ENCODE data around the gene PSMB3.

Gene PSMB3

GRCh38 chr17:38711792-38712571 is 40.6 kb upstream of the PSMB3 start:
- no peak for DNase-seq
- H4K20me1 ChIP-seq (ENCODE audit: insufficient read depth, low read length): peaks cover 30% of the 10 kb centered on the region; the same call in 1 of the 2 replicates
- H3K9me3 ChIP-seq (ENCODE audit: insufficient read depth, low read length, severe bottlenecking): no peaks in the 10 kb centered on the region
- no peak overlapping the region for H2AFZ ChIP-seq (ENCODE audit: low read depth, low read length)
- H3K27me3 ChIP-seq (ENCODE audit: insufficient read depth, low read length, poor library complexity): no peaks in the 10 kb centered on the region
- H3K36me3 ChIP-seq (ENCODE audit: insufficient read depth, low read length): peaks cover 97% of the 10 kb centered on the region
- no peak for TF ChIP-seq CTCF (IDR thresholded peaks at IDR 0.05; ENCODE audit: borderline replicate concordance, extremely low read depth, low read length, poor library complexity, severe bottlenecking)
- no peak for TF ChIP-seq EZH2 (IDR thresholded peaks at IDR 0.05; ENCODE audit: borderline replicate concordance, low read depth, low read length, severe bottlenecking)
- no peak for ATAC-seq (ENCODE audit: insufficient read depth, low read depth)
- no peak overlapping the region for H3K4me2 ChIP-seq (ENCODE audit: insufficient read depth, low read length)
- no peak overlapping the region for H3K9ac ChIP-seq (ENCODE audit: low read depth, low read length)
- peaks cover 11% of the 10 kb centered on the region for H3K4me1 ChIP-seq (ENCODE audit: insufficient read depth, low read length)
- no peak overlapping the region for H3K27ac ChIP-seq (ENCODE audit: low read length)
- H3K79me2 ChIP-seq (ENCODE audit: insufficient read depth, low read length): peaks cover 31% of the 10 kb centered on the region
- no peak overlapping the region for H3K4me3 ChIP-seq (ENCODE audit: low read depth in 1 of 2, low read length in 2 of 2)

GRCh38 chr17:38712593-38712992 is 39.9 kb upstream of the PSMB3 start:
- Histone ChIP-seq H3K27ac (ENCODE audit: low read length) (no peak overlapping the region), H3K4me2 (ENCODE audit: insufficient read depth, low read length) (no peak overlapping the region), H3K9me3 (ENCODE audit: insufficient read depth, low read length, severe bottlenecking) (no peaks in the 10 kb centered on the region), H3K79me2 (ENCODE audit: insufficient read depth, low read length) (peaks cover 25% of the 10 kb centered on the region), H4K20me1 (ENCODE audit: insufficient read depth, low read length) (peaks cover 24% of the 10 kb centered on the region; the same call in 1 of the 2 replicates), H3K4me3 (ENCODE audit: low read depth in 1 of 2, low read length in 2 of 2) (no peak overlapping the region), H2AFZ (ENCODE audit: low read depth, low read length) (no peak overlapping the region), H3K27me3 (ENCODE audit: insufficient read depth, low read length, poor library complexity) (no peaks in the 10 kb centered on the region), H3K36me3 (ENCODE audit: insufficient read depth, low read length) (peaks cover 97% of the 10 kb centered on the region), H3K9ac (ENCODE audit: low read depth, low read length) (no peak overlapping the region), H3K4me1 (ENCODE audit: insufficient read depth, low read length) (peaks cover 4% of the 10 kb centered on the region)
- TF ChIP-seq CTCF (IDR thresholded peaks at IDR 0.05; ENCODE audit: borderline replicate concordance, extremely low read depth, low read length, poor library complexity, severe bottlenecking) (no peak), EZH2 (IDR thresholded peaks at IDR 0.05; ENCODE audit: borderline replicate concordance, low read depth, low read length, severe bottlenecking) (no peak)
- no peak for DNase-seq
- no peak for ATAC-seq (ENCODE audit: insufficient read depth, low read depth)

GRCh38 chr17:38713456-38714075 is 39.0 kb upstream of the PSMB3 start:
- H3K27me3 ChIP-seq (ENCODE audit: insufficient read depth, low read length, poor library complexity): no peaks in the 10 kb centered on the region
- H4K20me1 ChIP-seq (ENCODE audit: insufficient read depth, low read length): peaks cover 16% of the 10 kb centered on the region; the same call in 1 of the 2 replicates
- no peak overlapping the region for H2AFZ ChIP-seq (ENCODE audit: low read depth, low read length)
- no peak for TF ChIP-seq EZH2 (IDR thresholded peaks at IDR 0.05; ENCODE audit: borderline replicate concordance, low read depth, low read length, severe bottlenecking)
- no peak for TF ChIP-seq CTCF (IDR thresholded peaks at IDR 0.05; ENCODE audit: borderline replicate concordance, extremely low read depth, low read length, poor library complexity, severe bottlenecking)
- H3K79me2 ChIP-seq (ENCODE audit: insufficient read depth, low read length): peaks cover 16% of the 10 kb centered on the region
- H3K27ac ChIP-seq (ENCODE audit: low read length): no peak overlapping the region
- H3K4me2 ChIP-seq (ENCODE audit: insufficient read depth, low read length): no peak overlapping the region
- H3K9ac ChIP-seq (ENCODE audit: low read depth, low read length): no peak overlapping the region
- H3K36me3 ChIP-seq (ENCODE audit: insufficient read depth, low read length): peaks cover 95% of the 10 kb centered on the region
- ATAC-seq (ENCODE audit: insufficient read depth, low read depth) (no peak), DNase-seq (no peak)
- H3K9me3 ChIP-seq (ENCODE audit: insufficient read depth, low read length, severe bottlenecking): no peaks in the 10 kb centered on the region
- no peak overlapping the region for H3K4me3 ChIP-seq (ENCODE audit: low read depth in 1 of 2, low read length in 2 of 2)
- no peaks in the 10 kb centered on the region for H3K4me1 ChIP-seq (ENCODE audit: insufficient read depth, low read length)

Measured in DND-41 (cell line).